Panc1 (cell line): ENCODE data around the gene DCTPP1. TPM values are rescaled to one million over a fixed set of nuclear protein-coding genes. Genes with fewer than 3 reads are reported as not detected.

Experiments
- ATAC-seq: fragments of 200-7000 bp; cut with Tn5 transposase; 2 replicates; pipeline ENCODE4 v1.9.1; 2020; ENCODE audit warnings: mild to moderate bottlenecking, moderate library complexity
- BruUV-seq: library from RNA; stranded (reverse); fragments of 400-500 nt; replicated peaks from 2 replicates; lab custom pipeline; 2021; lab: Mats Ljungman, UMichigan
- CTCF ChIA-PET: fragments of 300-600 bp; sonication (Branson Sonifier 250); formaldehyde crosslinking; loops from one replicate; lab custom pipeline; 2022; ENCODE audit warnings: antibody characterized with exemption; lab: Charles Lee
- POLR2A ChIA-PET: fragments of 300-600 bp; sonication (Branson Sonifier 250); formaldehyde crosslinking; loops from one replicate; lab custom pipeline; 2022; ENCODE audit warnings: antibody characterized with exemption; lab: Charles Lee
- DNase-seq: peaks from one replicate; pipeline ENCODE4 v3.0.0-alpha.2; 2010; ENCODE audit warnings: low read depth, low spot score
- H3K27ac ChIP-seq: 2 replicates; pipeline ENCODE4 v1.5.1; 2011; ENCODE audit warnings: mild to moderate bottlenecking, low read length, inconsistent platforms
- H3K27me3 ChIP-seq: fragments of 200-500 bp; sonication (Bioruptor generic); 2 replicates; pipeline ENCODE4 v1.6.0; 2014; ENCODE audit warnings: low read length, inconsistent platforms; ENCODE audit not compliant: control insufficient read depth, insufficient read depth
- H3K36me3 ChIP-seq: fragments of 200-500 bp; sonication (Bioruptor generic); 2 replicates; pipeline ENCODE4 v1.5.1; 2014; ENCODE audit warnings: inconsistent platforms, mild to moderate bottlenecking, low read length, moderate library complexity; ENCODE audit not compliant: control insufficient read depth, insufficient read depth
- H3K4me1 ChIP-seq: 2 replicates; pipeline ENCODE4 v1.5.1; 2011; ENCODE audit warnings: inconsistent platforms, mild to moderate bottlenecking, low read length, moderate library complexity; ENCODE audit not compliant: control insufficient read depth, insufficient read depth
- H3K4me3 ChIP-seq, 2 experiments: 2 replicates each; pipeline ENCODE4 v1.5.1; 2011 to 2012; ENCODE audit warnings: low read depth in 2 of 2, low read length in 2 of 2, mild to moderate bottlenecking in 2 of 2, inconsistent platforms in 1 of 2, moderate library complexity in 1 of 2
- H3K9me3 ChIP-seq: fragments of 200-500 bp; sonication (Bioruptor generic); 2 replicates; pipeline ENCODE4 v1.5.1; 2014; ENCODE audit warnings: low read depth, mild to moderate bottlenecking, inconsistent platforms, low read length, moderate library complexity; ENCODE audit not compliant: control insufficient read depth, insufficient read depth
- CTCF ChIP-seq: fragments of 450-650 bp; IDR thresholded peaks from 2 replicates; pipeline ENCODE4 v1.5.1; 2017; ENCODE audit warnings: mild to moderate bottlenecking
- POLR2AphosphoS5 ChIP-seq: IDR thresholded peaks from 2 replicates; pipeline ENCODE4 v1.6.1; 2012; ENCODE audit warnings: mild to moderate bottlenecking, low read depth, low read length, moderate library complexity
- REST ChIP-seq, 2 experiments: IDR thresholded peaks; 2 replicates each; pipeline ENCODE4 v1.6.1; 2011 to 2012; ENCODE audit warnings: low read depth in 2 of 2, control low read depth in 1 of 2, low read length in 1 of 2, mild to moderate bottlenecking in 1 of 2, moderate library complexity in 1 of 2; ENCODE audit not compliant: insufficient read depth in 1 of 2
- SIN3A ChIP-seq: IDR thresholded peaks from 2 replicates; pipeline ENCODE4 v1.6.1; 2012; ENCODE audit warnings: low read depth, mild to moderate bottlenecking, low read length, moderate library complexity, borderline replicate concordance; ENCODE audit not compliant: insufficient read depth
- TCF7L2 ChIP-seq: IDR thresholded peaks from 2 replicates; pipeline ENCODE4 v1.6.1; 2011; ENCODE audit warnings: mild to moderate bottlenecking, low read depth, low read length, inconsistent platforms
- in situ Hi-C: cut with HindIII; loops from 2 replicates; pipeline ENCODE4 v1.10.0; 2016; ENCODE audit warnings: low sequenced_read_pairs, low pct_unique_long_range_greater_than_20kb
- intact Hi-C: fragments of 100-400 bp; cut with micrococcal nuclease; formaldehyde crosslinking; loops from one replicate; pipeline ENCODE4 v1.10.0; 2022; ENCODE audit not compliant: unreplicated experiment
- total RNA-seq: library from RNA; stranded (reverse); gene quantifications from one replicate; pipeline ENCODE4 v1.2.1, GENCODE V29; 2021; ENCODE audit not compliant: unreplicated experiment

The DCTPP1 gene
- total RNA-seq, 1 experiment from 2014 or later: 120 TPM

DNA sequence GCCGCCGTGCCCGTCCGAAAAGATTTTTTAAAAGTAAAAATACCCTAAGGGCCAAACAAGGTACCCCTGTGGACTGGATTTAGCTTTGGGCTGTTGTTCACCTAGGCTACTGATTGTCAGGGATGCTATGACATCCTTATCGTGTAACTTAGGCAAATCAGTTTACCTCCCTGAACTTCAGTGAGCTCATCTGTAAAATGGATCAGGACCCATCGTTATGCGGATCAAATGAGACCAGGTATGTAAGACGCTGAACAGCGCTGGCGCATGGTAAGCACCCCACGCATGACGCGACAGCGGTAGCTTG is 23.1 kb downstream of the DCTPP1 start:
- ATAC-seq (peak; percentile 17), DNase-seq (no peak)
- POLR2A ChIA-PET: interaction anchor here (0.5 kb wide), 1 partner anchor 266 kb away, joined by 4 read pairs; no protein-coding TSS in a partner anchor
- Histone ChIP-seq H3K36me3 (no peaks in the 10 kb centered on the region), H3K4me3 (peak overlapping the region; percentile 69 to 74), H3K27me3 (no peaks in the 10 kb centered on the region), H3K9me3 (no peaks in the 10 kb centered on the region), H3K27ac (peak overlapping the region; percentile 86), H3K4me1 (peaks cover 14% of the 10 kb centered on the region)
- in situ Hi-C loops (no loop called here), intact Hi-C loops (no loop called here)
- CTCF ChIA-PET: interaction anchor here (0.6 to 1.5 kb wide), 2 partner anchors 9 to 28 kb away, joined by 4 read pairs; no protein-coding TSS in a partner anchor
- BruUV-seq: no TSS peak
- TF ChIP-seq POLR2AphosphoS5: no peak
- no peak for TF ChIP-seq TCF7L2
- TF ChIP-seq CTCF: no peak
- TF ChIP-seq SIN3A: no peak
- no peak for TF ChIP-seq REST (IDR thresholded peaks at IDR 0.05; ENCODE audit: insufficient read depth in 1 of 2, low read depth in 2 of 2, low read length in 1 of 2)

GRCh38 chr16:30401768-30402425 is 27.9 kb downstream of the DCTPP1 start:
- no peak for DNase-seq

More at GRCh38 chr16:30401768-30402425, 27.9 kb downstream of the DCTPP1 start:
- in situ Hi-C loops: no loop called here
- Histone ChIP-seq H3K4me1 (peaks cover 14% of the 10 kb centered on the region), H3K27me3 (no peaks in the 10 kb centered on the region), H3K27ac (peak overlapping the region; percentile 21; the same call in 1 of the 2 replicates), H3K4me3 (no peak overlapping the region), H3K9me3 (no peaks in the 10 kb centered on the region), H3K36me3 (no peaks in the 10 kb centered on the region)
- no TSS peak for BruUV-seq
- ATAC-seq: no peak
- ChIA-PET CTCF (no interaction called here), POLR2A (interaction anchor here (0.7 kb wide), 1 partner anchor 19 kb away, joined by 3 read pairs; no protein-coding TSS in a partner anchor)
- no peak for TF ChIP-seq CTCF
- no peak for TF ChIP-seq REST (IDR thresholded peaks at IDR 0.05; ENCODE audit: insufficient read depth in 1 of 2, low read depth in 2 of 2, low read length in 1 of 2)
- intact Hi-C loops: no loop called here
